SW 1271 (cell line): ENCODE results near the gene SLC9A9.

Experiments
- DNase-seq, 2 experiments: peaks; one replicate each; lab custom pipeline; 2025; lab: John Stamatoyannopoulos, UW

The SLC9A9 gene

GRCh38 chr3:143757691-143758090 lies 90.6 kb downstream of the SLC9A9 start:
- DNase-seq: no peak

- DNase-seq: no peak
Measured at GRCh38 chr3:143755978-143756377, 92.3 kb downstream of the SLC9A9 start.

GRCh38 chr3:143754090-143754489 lies 94.2 kb downstream of the SLC9A9 start:
- no peak for DNase-seq

- no peak for DNase-seq
Measured at GRCh38 chr3:143753456-143753855, 94.8 kb downstream of the SLC9A9 start.

- no peak for DNase-seq
Measured at GRCh38 chr3:143753006-143753405, 95.3 kb downstream of the SLC9A9 start.

- DNase-seq: no peak
Measured at GRCh38 chr3:143751643-143752178, 96.6 kb downstream of the SLC9A9 start.

- DNase-seq: no peak
Measured at GRCh38 chr3:143750841-143751240, 97.4 kb downstream of the SLC9A9 start.

GRCh38 chr3:143749926-143750325 lies 98.3 kb downstream of the SLC9A9 start:
- DNase-seq: no peak

- DNase-seq: no peak
Measured at GRCh38 chr3:143737065-143737464, 111.2 kb downstream of the SLC9A9 start.

- DNase-seq: no peak
Measured at GRCh38 chr3:143736205-143736997, 111.9 kb downstream of the SLC9A9 start.

GRCh38 chr3:143731776-143732175 lies 116.5 kb downstream of the SLC9A9 start:
- no peak for DNase-seq

GRCh38 chr3:143731320-143731719 lies 116.9 kb downstream of the SLC9A9 start:
- no peak for DNase-seq

- no peak for DNase-seq
Measured at GRCh38 chr3:143727391-143727790, 120.9 kb downstream of the SLC9A9 start.

GRCh38 chr3:143726727-143727126 lies 121.5 kb downstream of the SLC9A9 start:
- no peak for DNase-seq

- no peak for DNase-seq
Measured at GRCh38 chr3:143720381-143720780, 127.9 kb downstream of the SLC9A9 start.

- DNase-seq: no peak
Measured at GRCh38 chr3:143718463-143718862, 129.8 kb downstream of the SLC9A9 start.

- DNase-seq: no peak
Measured at GRCh38 chr3:143716731-143717130, 131.5 kb downstream of the SLC9A9 start.

- no peak for DNase-seq
Measured at GRCh38 chr3:143712522-143712921, 135.7 kb downstream of the SLC9A9 start.

- DNase-seq: no peak
Measured at GRCh38 chr3:143707848-143708247, 140.4 kb downstream of the SLC9A9 start.

- DNase-seq: no peak
Measured at GRCh38 chr3:143700431-143700975, 147.8 kb downstream of the SLC9A9 start.

- no peak for DNase-seq
Measured at GRCh38 chr3:143699424-143699823, 148.8 kb downstream of the SLC9A9 start.

GRCh38 chr3:143698682-143699303 lies 149.5 kb downstream of the SLC9A9 start:
- DNase-seq: no peak

GRCh38 chr3:143697975-143698374 lies 150.3 kb downstream of the SLC9A9 start:
- no peak for DNase-seq
